ENCODE data around the gene PHF1. TPM values are rescaled to one million over a fixed set of nuclear protein-coding genes. Genes with fewer than 3 reads are reported as not detected.

PHF1 gene
- total RNA-seq, 1 donor from 2014 or later, result 58.1 TPM

DNA sequence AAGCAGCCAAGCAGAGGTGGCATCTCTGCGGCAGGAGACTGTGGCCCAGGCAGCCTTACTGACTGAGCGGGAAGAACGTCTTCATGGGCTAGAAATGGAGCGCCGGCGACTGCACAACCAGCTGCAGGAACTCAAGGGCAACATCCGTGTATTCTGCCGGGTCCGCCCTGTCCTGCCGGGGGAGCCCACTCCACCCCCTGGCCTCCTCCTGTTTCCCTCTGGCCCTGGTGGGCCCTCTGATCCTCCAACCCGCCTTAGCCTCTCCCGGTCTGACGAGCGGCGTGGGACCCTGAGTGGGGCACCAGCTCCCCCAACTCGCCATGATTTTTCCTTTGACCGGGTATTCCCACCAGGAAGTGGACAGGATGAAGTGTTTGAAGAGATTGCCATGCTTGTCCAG lies 5.9 kb upstream of the PHF1 start:
- H3K36me3 Mint-ChIP-seq (ENCODE audit: insufficient read depth), result peaks cover 9% of the 10 kb centered on the region
- H3K4me1 Mint-ChIP-seq (ENCODE audit: low read depth), result peaks cover 4% of the 10 kb centered on the region
- TF ChIP-seq, protein P1, sequence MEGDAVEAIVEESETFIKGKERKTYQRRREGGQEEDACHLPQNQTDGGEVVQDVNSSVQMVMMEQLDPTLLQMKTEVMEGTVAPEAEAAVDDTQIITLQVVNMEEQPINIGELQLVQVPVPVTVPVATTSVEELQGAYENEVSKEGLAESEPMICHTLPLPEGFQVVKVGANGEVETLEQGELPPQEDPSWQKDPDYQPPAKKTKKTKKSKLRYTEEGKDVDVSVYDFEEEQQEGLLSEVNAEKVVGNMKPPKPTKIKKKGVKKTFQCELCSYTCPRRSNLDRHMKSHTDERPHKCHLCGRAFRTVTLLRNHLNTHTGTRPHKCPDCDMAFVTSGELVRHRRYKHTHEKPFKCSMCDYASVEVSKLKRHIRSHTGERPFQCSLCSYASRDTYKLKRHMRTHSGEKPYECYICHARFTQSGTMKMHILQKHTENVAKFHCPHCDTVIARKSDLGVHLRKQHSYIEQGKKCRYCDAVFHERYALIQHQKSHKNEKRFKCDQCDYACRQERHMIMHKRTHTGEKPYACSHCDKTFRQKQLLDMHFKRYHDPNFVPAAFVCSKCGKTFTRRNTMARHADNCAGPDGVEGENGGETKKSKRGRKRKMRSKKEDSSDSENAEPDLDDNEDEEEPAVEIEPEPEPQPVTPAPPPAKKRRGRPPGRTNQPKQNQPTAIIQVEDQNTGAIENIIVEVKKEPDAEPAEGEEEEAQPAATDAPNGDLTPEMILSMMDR (IDR thresholded peaks at IDR 0.05; ENCODE audit: unreplicated experiment), result no peak
- no peak overlapping the region for H3K27ac Mint-ChIP-seq
- H3K27me3 Mint-ChIP-seq, result no peaks in the 10 kb centered on the region
- H3K4me3 Mint-ChIP-seq (ENCODE audit: low read depth), result no peak overlapping the region
- H3K9me3 Mint-ChIP-seq (ENCODE audit: low read depth), result no peaks in the 10 kb centered on the region
- DNase-seq (ENCODE audit: low spot score, unreplicated experiment), result no peak

DNA sequence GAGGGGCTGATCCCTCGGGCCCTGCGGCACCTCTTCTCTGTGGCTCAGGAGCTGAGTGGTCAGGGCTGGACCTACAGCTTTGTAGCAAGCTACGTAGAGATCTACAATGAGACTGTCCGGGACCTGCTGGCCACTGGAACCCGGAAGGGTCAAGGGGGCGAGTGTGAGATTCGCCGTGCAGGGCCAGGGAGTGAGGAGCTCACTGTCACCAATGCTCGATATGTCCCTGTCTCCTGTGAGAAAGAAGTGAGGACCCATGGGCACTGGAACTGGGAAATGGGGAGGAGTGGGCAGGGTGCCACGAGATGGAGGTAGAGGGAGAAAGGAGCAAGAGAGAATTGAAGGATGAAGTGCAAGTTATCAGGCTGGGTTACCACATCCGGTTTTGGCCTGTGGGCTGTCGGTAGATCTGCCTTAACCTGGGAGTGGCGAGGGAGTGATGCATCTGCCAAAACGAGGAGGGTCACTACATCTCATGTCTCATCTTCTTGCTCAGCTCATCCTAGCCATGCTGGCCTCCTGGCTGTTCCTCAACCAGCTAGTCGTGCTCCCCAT lies 5.4 kb upstream of the PHF1 start:
- H3K36me3 Mint-ChIP-seq (ENCODE audit: insufficient read depth), result peaks cover 9% of the 10 kb centered on the region
- H3K27me3 Mint-ChIP-seq, result no peaks in the 10 kb centered on the region
- peaks cover 6% of the 10 kb centered on the region for H3K4me1 Mint-ChIP-seq (ENCODE audit: low read depth)
- no peak overlapping the region for H3K4me3 Mint-ChIP-seq (ENCODE audit: low read depth)
- TF ChIP-seq, protein P1 (IDR thresholded peaks at IDR 0.05; ENCODE audit: unreplicated experiment), result no peak
- no peaks in the 10 kb centered on the region for H3K9me3 Mint-ChIP-seq (ENCODE audit: low read depth)
- no peak overlapping the region for H3K27ac Mint-ChIP-seq
- DNase-seq (ENCODE audit: low spot score, unreplicated experiment), result no peak

DNA sequence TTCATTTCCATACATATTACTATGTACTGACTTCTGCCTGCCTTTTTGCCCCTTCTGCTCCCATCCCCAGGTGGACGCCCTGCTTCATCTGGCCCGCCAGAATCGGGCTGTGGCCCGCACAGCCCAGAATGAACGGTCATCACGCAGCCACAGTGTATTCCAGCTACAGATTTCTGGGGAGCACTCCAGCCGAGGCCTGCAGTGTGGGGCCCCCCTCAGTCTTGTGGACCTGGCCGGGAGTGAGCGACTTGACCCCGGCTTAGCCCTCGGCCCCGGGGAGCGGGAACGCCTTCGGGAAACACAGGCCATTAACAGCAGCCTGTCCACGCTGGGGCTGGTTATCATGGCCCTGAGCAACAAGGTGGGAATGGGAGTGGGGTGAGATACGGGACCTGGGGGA lies 4.7 kb upstream of the PHF1 start:
- TF ChIP-seq, protein P1 (IDR thresholded peaks at IDR 0.05; ENCODE audit: unreplicated experiment), result no peak

DNA sequence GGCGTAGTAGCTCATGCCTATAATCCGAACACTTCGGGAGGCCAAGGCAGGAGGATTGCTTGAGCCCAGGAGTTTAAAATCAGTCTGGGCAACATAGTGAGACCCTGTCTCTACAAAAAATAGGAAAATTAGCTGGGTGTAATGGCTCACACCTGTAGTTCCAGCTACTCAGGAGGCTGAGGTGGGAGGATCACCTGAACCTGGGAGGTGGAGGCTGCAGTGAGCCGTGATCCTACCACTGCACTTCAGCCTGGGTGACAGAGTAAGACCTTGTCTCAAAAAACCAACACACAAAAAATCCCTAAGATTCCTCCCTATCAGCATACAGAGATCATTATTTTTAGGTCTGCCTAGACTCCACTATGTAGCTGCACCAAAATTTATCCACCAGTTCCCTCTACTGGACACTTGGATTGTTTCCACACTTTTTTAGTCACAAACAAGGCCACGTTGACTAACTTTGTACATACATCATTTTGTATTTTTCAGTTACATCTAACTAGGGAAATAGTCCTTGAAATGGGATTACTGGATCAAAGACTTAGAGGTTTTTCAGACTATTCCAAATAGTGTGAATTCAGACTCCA lies 3.6 kb upstream of the PHF1 start:
- Mint-ChIP-seq H3K4me1 (ENCODE audit: low read depth) (peaks cover 11% of the 10 kb centered on the region), H3K4me3 (ENCODE audit: low read depth) (no peak overlapping the region), H3K27ac (no peak overlapping the region), H3K27me3 (no peaks in the 10 kb centered on the region), H3K36me3 (ENCODE audit: insufficient read depth) (peaks cover 9% of the 10 kb centered on the region), H3K9me3 (ENCODE audit: low read depth) (no peaks in the 10 kb centered on the region)
- no peak for DNase-seq (ENCODE audit: low spot score, unreplicated experiment)
- TF ChIP-seq, protein P1 (IDR thresholded peaks at IDR 0.05; ENCODE audit: unreplicated experiment), result peak; percentile 24

More for the DNA sequence above, 4.7 kb upstream of the PHF1 start:
- H3K27me3 Mint-ChIP-seq, result no peaks in the 10 kb centered on the region
- H3K36me3 Mint-ChIP-seq (ENCODE audit: insufficient read depth), result peaks cover 9% of the 10 kb centered on the region
- H3K27ac Mint-ChIP-seq, result no peak overlapping the region
- H3K4me3 Mint-ChIP-seq (ENCODE audit: low read depth), result no peak overlapping the region
- peaks cover 6% of the 10 kb centered on the region for H3K4me1 Mint-ChIP-seq (ENCODE audit: low read depth)
- H3K9me3 Mint-ChIP-seq (ENCODE audit: low read depth), result no peaks in the 10 kb centered on the region
- no peak for DNase-seq (ENCODE audit: low spot score, unreplicated experiment)

DNA sequence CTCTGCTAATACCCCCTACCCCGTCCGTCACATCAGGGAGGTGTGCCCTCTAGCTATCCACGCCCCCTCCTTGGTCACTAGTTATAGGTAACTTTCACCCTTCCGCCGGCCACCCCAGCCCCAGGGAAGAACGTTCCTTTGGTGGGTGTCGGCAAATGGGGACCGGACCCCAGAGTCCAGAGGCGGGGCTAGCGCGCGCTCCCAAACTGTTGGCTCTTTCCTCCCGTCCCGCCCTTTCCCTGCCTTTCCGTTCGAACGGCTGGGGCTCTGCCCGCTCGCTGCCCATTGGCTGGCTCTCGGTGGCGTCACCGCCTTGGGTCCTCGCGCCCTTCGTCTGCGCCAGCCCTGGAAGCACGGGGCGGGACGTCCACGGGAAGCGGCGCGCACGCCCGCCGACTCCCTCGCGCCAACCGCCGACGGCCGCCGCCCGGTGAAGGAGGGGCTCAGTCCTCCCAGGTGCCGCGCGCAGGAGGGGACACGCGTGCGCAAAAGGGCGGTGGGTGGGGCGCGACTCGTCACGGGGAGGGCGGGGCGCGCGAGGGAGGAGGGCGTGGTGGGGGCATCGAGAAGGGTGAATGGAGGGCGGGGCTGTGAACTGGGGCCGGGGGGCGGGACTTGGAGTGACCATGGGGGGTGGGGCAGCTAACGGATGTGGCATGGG lies 634 bp upstream of the PHF1 start:
- H3K36me3 Mint-ChIP-seq (ENCODE audit: insufficient read depth), result peaks cover 11% of the 10 kb centered on the region
- H3K27ac Mint-ChIP-seq, result peak overlapping the region; percentile 99
- H3K4me3 Mint-ChIP-seq (ENCODE audit: low read depth), result peak overlapping the region; percentile 87
- peak; percentile 94 for DNase-seq (ENCODE audit: low spot score, unreplicated experiment)
- peaks cover 13% of the 10 kb centered on the region for H3K4me1 Mint-ChIP-seq (ENCODE audit: low read depth)
- TF ChIP-seq, protein P1 (IDR thresholded peaks at IDR 0.05; ENCODE audit: unreplicated experiment), result no peak
- no peaks in the 10 kb centered on the region for H3K9me3 Mint-ChIP-seq (ENCODE audit: low read depth)
- H3K27me3 Mint-ChIP-seq, result no peaks in the 10 kb centered on the region

Measured in progenitor cell of endocrine pancreas (in vitro differentiated cells).